Fibroblast of lung (primary cell): ENCODE results near the gene PAPOLG. TPM values are rescaled to one million over a fixed set of nuclear protein-coding genes. Genes with fewer than 3 reads are reported as not detected.

Source experiments
- DNase-seq, 2 donors: peaks; one replicate each; pipeline versions ENCODE4 v3.0.0 to v3.0.0-alpha.2; 2010; ENCODE audit warnings: low read depth in 2 of 2
- H2AFZ ChIP-seq: 2 replicates; pipeline ENCODE4 v1.5.1; 2012; ENCODE audit warnings: low read length, control low read depth, inconsistent platforms
- H3K27ac ChIP-seq: 2 replicates; pipeline ENCODE4 v1.5.1; 2011; ENCODE audit warnings: low read length, control low read depth; ENCODE audit not compliant: insufficient read depth
- H3K27me3 ChIP-seq: 2 replicates; pipeline ENCODE4 v1.5.1; 2011; ENCODE audit warnings: mild to moderate bottlenecking, low read length; ENCODE audit not compliant: control insufficient read depth, insufficient read depth
- H3K36me3 ChIP-seq: 2 replicates; pipeline ENCODE4 v1.5.1; 2011; ENCODE audit warnings: low read length; ENCODE audit not compliant: control insufficient read depth, insufficient read depth
- H3K4me1 ChIP-seq: 2 replicates; pipeline ENCODE4 v1.5.1; 2011; ENCODE audit warnings: low read length; ENCODE audit not compliant: control insufficient read depth, insufficient read depth; ENCODE audit errors: extremely low read depth
- H3K4me2 ChIP-seq: 2 replicates; pipeline ENCODE4 v1.5.1; 2011; ENCODE audit warnings: low read length, control low read depth; ENCODE audit not compliant: insufficient read depth; ENCODE audit errors: extremely low read depth
- H3K4me3 ChIP-seq, 4 experiments: fragments of 200-600 bp in 1 of 4; sonication (generic) in 1 of 4; replicated peaks in 1 of 4; 2 replicates each; pipeline ENCODE4 v1.5.1; 2011 to 2016; ENCODE audit warnings: low read length in 4 of 4, low read depth in 3 of 4, mild to moderate bottlenecking in 3 of 4, control low read depth in 2 of 4, inconsistent platforms in 1 of 4, mixed read lengths in 1 of 4; ENCODE audit not compliant: insufficient read depth in 1 of 4; ENCODE audit errors: control extremely low read depth in 1 of 4
- H3K79me2 ChIP-seq: 2 replicates; pipeline ENCODE4 v1.5.1; 2012; ENCODE audit warnings: mild to moderate bottlenecking, low read length, inconsistent platforms; ENCODE audit not compliant: control insufficient read depth, insufficient read depth
- H3K9ac ChIP-seq: 2 replicates; pipeline ENCODE4 v1.5.1; 2011; ENCODE audit warnings: mild to moderate bottlenecking, low read length, control low read depth; ENCODE audit not compliant: insufficient read depth
- H3K9me3 ChIP-seq: 2 replicates; pipeline ENCODE4 v1.5.1; 2012; ENCODE audit warnings: low read depth, low read length; ENCODE audit not compliant: control insufficient read depth, insufficient read depth
- H4K20me1 ChIP-seq: 2 replicates; pipeline ENCODE4 v1.5.1; 2011; ENCODE audit warnings: low read length; ENCODE audit not compliant: control insufficient read depth, insufficient read depth; ENCODE audit errors: extremely low read depth
- EZH2 ChIP-seq: IDR thresholded peaks from 2 replicates; pipeline ENCODE4 v1.5.1; 2012; ENCODE audit warnings: low read length, control low read depth, mild to moderate bottlenecking; ENCODE audit errors: missing control alignments
- polyA plus RNA-seq, 2 donors: library from polyadenylated mRNA; depleted of rRNA in 1 of 2; stranded (reverse) in 1 of 2; unstranded in 1 of 2; fragments of >200 nt; gene quantifications; 2 replicates each; pipeline ENCODE4 v1.2.1, GENCODE V29; 2011 to 2012; ENCODE audit warnings: missing spikeins in 1 of 2
- total RNA-seq: library from RNA; depleted of rRNA; stranded (reverse); fragments of >200 nt; gene quantifications from 2 replicates; pipeline ENCODE4 v1.2.1, GENCODE V29; 2014
- TF ChIP-seq, protein P1 (sequence below), 2 donors: IDR thresholded peaks in 1 of 2; conservative IDR thresholded peaks in 1 of 2; 1 replicate in 1 of 2; 2 replicates in 1 of 2; pipeline ENCODE4 v1.5.1; 2011 to 2012; ENCODE audit warnings: low read length in 2 of 2, control low read depth in 1 of 2, inconsistent platforms in 1 of 2, low read depth in 1 of 2, mild to moderate bottlenecking in 1 of 2

PAPOLG gene
- total and polyA plus RNA-seq, 2 donors (not counting 1 experiment from before 2014, with no cell fraction given), result 11.2 to 11.9 TPM

DNA sequence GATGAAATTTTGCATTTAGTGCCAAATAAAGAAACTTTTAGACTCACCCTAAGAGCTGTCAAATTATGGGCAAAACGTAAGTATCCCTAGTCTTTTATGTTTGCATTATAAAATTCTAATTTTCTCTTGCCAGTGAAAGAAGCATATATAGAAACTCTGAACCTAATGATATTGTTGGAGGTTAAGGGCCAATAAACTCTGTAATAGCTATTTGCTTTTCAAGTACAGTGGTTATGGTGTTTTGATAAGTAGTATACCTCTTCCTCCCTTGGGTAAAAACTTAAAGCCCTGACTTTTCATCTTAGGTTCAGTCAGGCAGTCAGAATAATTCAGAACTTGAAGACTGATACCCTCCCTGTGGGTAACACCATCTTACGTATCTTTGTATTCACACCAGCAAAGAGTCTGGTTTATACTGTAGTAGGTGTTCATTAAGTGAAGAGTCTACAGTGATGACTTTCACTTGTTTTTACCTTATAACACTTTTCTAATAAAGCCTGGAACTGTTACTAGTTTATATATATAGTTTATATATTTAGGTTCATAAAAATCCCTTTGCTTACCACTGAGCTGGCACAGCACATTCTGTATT lies 19.1 kb downstream of the PAPOLG start:
- H3K36me3 ChIP-seq, result peaks cover 1% of the 10 kb centered on the region
- H3K27me3 ChIP-seq, result no peaks in the 10 kb centered on the region
- no peak overlapping the region for H2AFZ ChIP-seq

GRCh38 chr2:60778352-60778751 lies 22.3 kb downstream of the PAPOLG start:
- H3K36me3 ChIP-seq, result peaks cover 1% of the 10 kb centered on the region
- no peaks in the 10 kb centered on the region for H3K27me3 ChIP-seq
- no peak overlapping the region for H3K4me3 ChIP-seq
- H3K79me2 ChIP-seq, result no peaks in the 10 kb centered on the region
- no peaks in the 10 kb centered on the region for H4K20me1 ChIP-seq
- H3K4me2 ChIP-seq, result no peak overlapping the region
- no peak overlapping the region for H3K9ac ChIP-seq
- DNase-seq, result no peak
- no peaks in the 10 kb centered on the region for H3K9me3 ChIP-seq
- H3K4me1 ChIP-seq, result no peaks in the 10 kb centered on the region
- H3K27ac ChIP-seq, result no peak overlapping the region
- H2AFZ ChIP-seq, result no peak overlapping the region
- TF ChIP-seq, protein P1, sequence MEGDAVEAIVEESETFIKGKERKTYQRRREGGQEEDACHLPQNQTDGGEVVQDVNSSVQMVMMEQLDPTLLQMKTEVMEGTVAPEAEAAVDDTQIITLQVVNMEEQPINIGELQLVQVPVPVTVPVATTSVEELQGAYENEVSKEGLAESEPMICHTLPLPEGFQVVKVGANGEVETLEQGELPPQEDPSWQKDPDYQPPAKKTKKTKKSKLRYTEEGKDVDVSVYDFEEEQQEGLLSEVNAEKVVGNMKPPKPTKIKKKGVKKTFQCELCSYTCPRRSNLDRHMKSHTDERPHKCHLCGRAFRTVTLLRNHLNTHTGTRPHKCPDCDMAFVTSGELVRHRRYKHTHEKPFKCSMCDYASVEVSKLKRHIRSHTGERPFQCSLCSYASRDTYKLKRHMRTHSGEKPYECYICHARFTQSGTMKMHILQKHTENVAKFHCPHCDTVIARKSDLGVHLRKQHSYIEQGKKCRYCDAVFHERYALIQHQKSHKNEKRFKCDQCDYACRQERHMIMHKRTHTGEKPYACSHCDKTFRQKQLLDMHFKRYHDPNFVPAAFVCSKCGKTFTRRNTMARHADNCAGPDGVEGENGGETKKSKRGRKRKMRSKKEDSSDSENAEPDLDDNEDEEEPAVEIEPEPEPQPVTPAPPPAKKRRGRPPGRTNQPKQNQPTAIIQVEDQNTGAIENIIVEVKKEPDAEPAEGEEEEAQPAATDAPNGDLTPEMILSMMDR (conservative IDR thresholded peaks at IDR 0.05 in 1 of 2, IDR thresholded peaks at IDR 0.05 in 1 of 2; ENCODE audit: low read depth in 1 of 2, low read length in 2 of 2), result no peak

More for the DNA sequence above, 19.1 kb downstream of the PAPOLG start:
- H3K4me2 ChIP-seq, result no peak overlapping the region
- H3K9ac ChIP-seq, result no peak overlapping the region
- no peak overlapping the region for H3K27ac ChIP-seq
- no peak overlapping the region for H3K4me3 ChIP-seq
- TF ChIP-seq, protein P1 (conservative IDR thresholded peaks at IDR 0.05 in 1 of 2, IDR thresholded peaks at IDR 0.05 in 1 of 2; ENCODE audit: low read depth in 1 of 2, low read length in 2 of 2), result no peak
- no peak for TF ChIP-seq EZH2
- no peaks in the 10 kb centered on the region for H3K9me3 ChIP-seq
- no peak for DNase-seq
- no peaks in the 10 kb centered on the region for H4K20me1 ChIP-seq
- no peaks in the 10 kb centered on the region for H3K4me1 ChIP-seq
- H3K79me2 ChIP-seq, result no peaks in the 10 kb centered on the region

DNA sequence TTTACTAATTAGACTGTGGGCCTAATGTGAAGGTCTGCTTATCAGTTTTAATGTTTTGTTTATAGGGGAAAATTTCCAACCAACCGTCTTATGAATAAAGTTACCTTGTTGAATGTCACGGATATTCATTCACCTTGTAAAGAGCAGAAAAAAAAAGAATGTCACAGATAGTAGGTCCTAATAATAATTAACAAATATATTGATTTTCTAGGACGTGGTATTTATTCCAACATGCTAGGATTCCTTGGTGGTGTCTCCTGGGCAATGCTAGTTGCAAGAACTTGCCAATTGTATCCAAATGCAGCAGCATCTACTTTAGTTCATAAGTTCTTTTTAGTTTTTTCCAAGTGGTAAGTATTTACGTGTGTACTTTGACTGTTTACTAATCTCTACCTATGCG lies 23.4 kb downstream of the PAPOLG start:
- no peak overlapping the region for H3K27ac ChIP-seq
- no peaks in the 10 kb centered on the region for H4K20me1 ChIP-seq
- H2AFZ ChIP-seq, result no peak overlapping the region
- no peak for TF ChIP-seq EZH2
- TF ChIP-seq, protein P1 (conservative IDR thresholded peaks at IDR 0.05 in 1 of 2, IDR thresholded peaks at IDR 0.05 in 1 of 2; ENCODE audit: low read depth in 1 of 2, low read length in 2 of 2), result no peak
- H3K9ac ChIP-seq, result no peak overlapping the region
- no peaks in the 10 kb centered on the region for H3K79me2 ChIP-seq
- H3K4me3 ChIP-seq, result no peak overlapping the region
- H3K4me1 ChIP-seq, result no peaks in the 10 kb centered on the region
- H3K27me3 ChIP-seq, result no peaks in the 10 kb centered on the region
- H3K4me2 ChIP-seq, result no peak overlapping the region
- H3K9me3 ChIP-seq, result no peaks in the 10 kb centered on the region
- no peak for DNase-seq
- peaks cover 3% of the 10 kb centered on the region for H3K36me3 ChIP-seq
